Gastrocnemius medialis (tissue), 4 donors: ENCODE data around the gene ZNF329. TPM values are rescaled to one million over a fixed set of nuclear protein-coding genes. Genes with fewer than 3 reads are reported as not detected.

ENCODE experiments used
- ATAC-seq, 2 donors: fragments of 150-250 bp; one replicate each; pipeline ENCODE4 v1.9.1; 2016
- DNase-seq, 2 donors: peaks; one replicate each; pipeline ENCODE4 v3.0.0-alpha.2; 2019
- H3K27ac ChIP-seq, 4 donors: fragments of 200-600 bp; sonication (generic); 1 replicate in 1 of 4; 2 replicates in 3 of 4; pipeline ENCODE4 v1.5.1; 2016 to 2018; ENCODE audit warnings: mild to moderate bottlenecking in 2 of 4, moderate library complexity in 1 of 4
- H3K27me3 ChIP-seq, 3 donors: fragments of 200-600 bp; sonication (generic) in 2 of 3; 1 replicate in 1 of 3; 2 replicates in 2 of 3; pipeline versions ENCODE4 v1.5.1 to v1.6.0; 2016 to 2019; ENCODE audit warnings: mild to moderate bottlenecking in 1 of 3, moderate library complexity in 1 of 3
- H3K36me3 ChIP-seq, 2 donors: fragments of 200-600 bp; sonication (generic) in 1 of 2; one replicate each; pipeline ENCODE4 v1.5.1; 2017 to 2018
- H3K4me1 ChIP-seq, 2 donors: fragments of 200-600 bp; sonication (generic) in 1 of 2; one replicate each; pipeline ENCODE4 v1.5.1; 2016 to 2017; ENCODE audit warnings: mild to moderate bottlenecking in 2 of 2
- H3K4me3 ChIP-seq, 4 donors: fragments of 200-600 bp; sonication (generic) in 3 of 4; 1 replicate in 1 of 4; 2 replicates in 3 of 4; pipeline ENCODE4 v1.5.1; 2016 to 2019; ENCODE audit warnings: mild to moderate bottlenecking in 2 of 4
- H3K9me3 ChIP-seq, 3 donors: fragments of 200-600 bp; sonication (generic) in 2 of 3; 1 replicate in 1 of 3; 2 replicates in 2 of 3; pipeline ENCODE4 v1.5.1; 2016 to 2019
- POLR2A ChIP-seq, 2 donors: fragments of 450-650 bp; IDR thresholded peaks; one replicate each; pipeline ENCODE4 v1.6.1; 2017; ENCODE audit warnings: antibody characterized with exemption in 2 of 2, mild to moderate bottlenecking in 2 of 2, moderate library complexity in 2 of 2
- in situ Hi-C, 4 donors: fragments of 200-750 bp; cut with MboI; loops; one replicate each; pipeline versions ENCODE4 v1.15.0 to v1.8.0; 2017; ENCODE audit warnings: low sequenced_read_pairs in 4 of 4
- intact Hi-C: fragments of 100-400 bp; cut with DNase I; formaldehyde crosslinking; loops from one replicate; pipeline ENCODE4 v1.15.1; 2023; ENCODE audit warnings: low total_unique reads
- total RNA-seq, 4 donors: library from RNA; depleted of rRNA; stranded (reverse); fragments of >200 nt; gene quantifications; one replicate each; pipeline versions ENCODE4 v1.1.0 to v1.2.3, GENCODE V29; 2016
- TF ChIP-seq, protein P1 (sequence below), 5 experiments: fragments of 450-650 bp in 3 of 5; fragments of 200-600 bp in 2 of 5; sonication (generic) in 2 of 5; IDR thresholded peaks in 4 of 5; conservative IDR thresholded peaks in 1 of 5; 1 replicate in 4 of 5; 2 replicates in 1 of 5; pipeline ENCODE4 v1.5.1; 2016 to 2019; ENCODE audit warnings: antibody characterized with exemption in 5 of 5, mild to moderate bottlenecking in 3 of 5, moderate library complexity in 3 of 5

Gene ZNF329
- total RNA-seq, 4 donors from 2014 or later = 1.3 to 2.0 (median 1.7) TPM

DNA sequence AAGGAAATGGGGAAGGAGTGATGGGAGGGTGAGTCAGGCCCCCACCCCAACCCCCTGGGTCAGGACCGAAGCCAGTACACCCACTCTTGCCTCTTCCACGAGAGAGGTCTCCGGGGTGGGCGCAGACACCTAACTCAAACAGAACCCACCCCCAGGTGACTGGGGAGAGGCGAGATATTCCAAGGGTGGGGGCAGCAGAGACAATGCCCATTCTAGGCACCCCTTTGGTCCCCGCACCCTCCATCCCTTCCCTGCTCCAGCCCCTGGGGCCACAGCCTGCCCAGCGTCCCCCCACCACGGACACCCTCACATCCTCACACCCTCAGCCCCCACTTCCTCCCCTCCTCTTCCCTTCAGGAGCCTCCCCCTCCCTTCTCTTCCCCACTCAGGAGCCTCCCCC, 53.2 kb downstream of the ZNF329 start:
- Histone ChIP-seq H3K36me3 (no peaks in the 10 kb centered on the region), H3K27me3 (no peaks in the 10 kb centered on the region), H3K9me3 (peaks cover 0 to 6% (median 0%) of the 10 kb centered on the region in 3 donors), H3K4me1 (peaks cover 5 to 9% of the 10 kb centered on the region in 2 donors), H3K27ac (peak overlapping the region in 1 of 4 donors; percentile 83), H3K4me3 (peak overlapping the region; percentile 85 to 99 (median 98))
- DNase-seq (no peak), ATAC-seq (no peak)
- TF ChIP-seq POLR2A (IDR thresholded peaks at IDR 0.05) = no peak
- TF ChIP-seq, protein P1, sequence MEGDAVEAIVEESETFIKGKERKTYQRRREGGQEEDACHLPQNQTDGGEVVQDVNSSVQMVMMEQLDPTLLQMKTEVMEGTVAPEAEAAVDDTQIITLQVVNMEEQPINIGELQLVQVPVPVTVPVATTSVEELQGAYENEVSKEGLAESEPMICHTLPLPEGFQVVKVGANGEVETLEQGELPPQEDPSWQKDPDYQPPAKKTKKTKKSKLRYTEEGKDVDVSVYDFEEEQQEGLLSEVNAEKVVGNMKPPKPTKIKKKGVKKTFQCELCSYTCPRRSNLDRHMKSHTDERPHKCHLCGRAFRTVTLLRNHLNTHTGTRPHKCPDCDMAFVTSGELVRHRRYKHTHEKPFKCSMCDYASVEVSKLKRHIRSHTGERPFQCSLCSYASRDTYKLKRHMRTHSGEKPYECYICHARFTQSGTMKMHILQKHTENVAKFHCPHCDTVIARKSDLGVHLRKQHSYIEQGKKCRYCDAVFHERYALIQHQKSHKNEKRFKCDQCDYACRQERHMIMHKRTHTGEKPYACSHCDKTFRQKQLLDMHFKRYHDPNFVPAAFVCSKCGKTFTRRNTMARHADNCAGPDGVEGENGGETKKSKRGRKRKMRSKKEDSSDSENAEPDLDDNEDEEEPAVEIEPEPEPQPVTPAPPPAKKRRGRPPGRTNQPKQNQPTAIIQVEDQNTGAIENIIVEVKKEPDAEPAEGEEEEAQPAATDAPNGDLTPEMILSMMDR (IDR thresholded peaks at IDR 0.05 in 4 of 5, conservative IDR thresholded peaks at IDR 0.05 in 1 of 5) = no peak
- in situ Hi-C loops = no loop called here
- intact Hi-C loops = loop anchor here (5.0 kb wide), 1 partner anchor 1705 kb away; the partner anchor contains the start of gene ZNF582

DNA sequence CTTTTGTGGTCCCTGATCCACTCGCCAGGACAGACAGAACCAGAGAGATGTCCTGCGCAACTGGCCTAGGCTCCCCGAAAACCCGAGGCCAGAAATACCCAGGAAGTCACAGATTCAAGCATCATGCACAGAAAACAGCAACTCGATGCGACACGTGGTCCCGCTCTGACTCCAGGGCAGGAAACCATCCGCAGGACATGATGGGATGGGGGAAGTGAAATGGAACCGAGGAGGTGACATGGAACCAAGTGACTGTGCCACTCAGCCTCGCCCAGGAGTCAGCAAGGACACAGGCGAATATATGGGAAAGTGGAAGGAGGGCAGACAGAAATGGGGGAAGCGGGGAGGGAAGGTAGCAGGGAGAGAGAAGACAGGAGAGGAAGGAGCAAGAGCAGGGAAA, 53.7 kb downstream of the ZNF329 start:
- peaks cover 0 to 6% (median 0%) of the 10 kb centered on the region in 3 donors for H3K9me3 ChIP-seq
- intact Hi-C loops = loop anchor here (5.0 kb wide), 1 partner anchor 1705 kb away; the partner anchor contains the start of gene ZNF582

DNA sequence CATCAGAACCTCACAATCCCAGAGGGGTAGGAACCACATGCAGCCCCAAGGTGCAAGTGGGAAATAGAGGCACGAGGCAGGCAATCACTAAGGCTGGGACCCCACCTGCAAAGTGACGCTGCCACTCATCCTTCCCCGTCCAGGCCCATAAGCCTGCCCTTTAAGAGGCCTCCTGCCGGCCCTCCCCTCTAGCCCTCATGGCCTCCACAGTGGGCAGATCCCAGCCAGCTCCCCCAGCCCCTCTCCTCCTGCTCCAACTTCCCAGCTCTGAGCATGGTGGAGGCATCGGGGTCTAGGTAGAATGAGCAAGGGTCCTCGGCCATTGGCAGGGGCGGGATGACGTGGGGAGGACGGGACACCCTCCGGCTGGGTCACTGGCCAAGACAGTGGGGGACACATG, 55.3 kb downstream of the ZNF329 start:
- no peak overlapping the region for H3K4me3 ChIP-seq
- H3K4me1 ChIP-seq = peaks cover 5 to 9% of the 10 kb centered on the region in 2 donors
- TF ChIP-seq, protein P1 (IDR thresholded peaks at IDR 0.05 in 4 of 5, conservative IDR thresholded peaks at IDR 0.05 in 1 of 5) = no peak
- TF ChIP-seq POLR2A (IDR thresholded peaks at IDR 0.05) = no peak
- in situ Hi-C loops = no loop called here
- H3K27ac ChIP-seq = no peak overlapping the region
- DNase-seq = no peak
- H3K36me3 ChIP-seq = no peaks in the 10 kb centered on the region
- intact Hi-C loops = loop anchor here (5.0 kb wide), 1 partner anchor 1703 kb away; the partner anchor contains the start of gene ZNF582
- H3K9me3 ChIP-seq = peaks cover 0 to 6% (median 0%) of the 10 kb centered on the region in 3 donors
- ATAC-seq = no peak
- H3K27me3 ChIP-seq = no peaks in the 10 kb centered on the region

More for the DNA sequence above, 53.7 kb downstream of the ZNF329 start:
- Histone ChIP-seq H3K27me3 (no peaks in the 10 kb centered on the region), H3K4me1 (peaks cover 5 to 9% of the 10 kb centered on the region in 2 donors), H3K27ac (no peak overlapping the region), H3K4me3 (peak overlapping the region in 3 of 4 donors; percentile 85 to 98 (median 97)), H3K36me3 (no peaks in the 10 kb centered on the region)
- DNase-seq (no peak), ATAC-seq (no peak)
- in situ Hi-C loops = no loop called here
- TF ChIP-seq POLR2A (IDR thresholded peaks at IDR 0.05) = no peak
- TF ChIP-seq, protein P1 (IDR thresholded peaks at IDR 0.05 in 4 of 5, conservative IDR thresholded peaks at IDR 0.05 in 1 of 5) = no peak

DNA sequence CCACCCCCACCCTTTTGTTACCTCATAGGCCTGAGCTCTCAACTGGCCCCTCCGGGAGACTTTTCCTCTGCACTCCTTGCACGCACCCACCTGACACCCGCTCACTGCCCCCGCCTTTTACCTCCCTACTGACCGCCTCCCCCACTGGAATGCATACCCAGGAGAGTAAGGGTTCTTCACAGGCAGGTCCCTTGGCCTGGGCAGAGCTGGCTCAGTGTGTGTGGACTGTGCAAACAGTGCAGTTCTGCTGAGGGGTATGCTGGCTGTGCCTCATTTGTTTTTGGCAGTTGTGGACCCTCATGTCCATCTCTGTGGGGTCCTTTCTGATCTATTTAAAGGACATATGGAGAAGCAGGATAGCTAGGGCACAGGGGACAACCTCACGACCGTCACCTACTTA, 57.5 kb downstream of the ZNF329 start:
- TF ChIP-seq, protein P1 (IDR thresholded peaks at IDR 0.05 in 4 of 5, conservative IDR thresholded peaks at IDR 0.05 in 1 of 5) = no peak
- TF ChIP-seq POLR2A (IDR thresholded peaks at IDR 0.05) = no peak
- Histone ChIP-seq H3K27ac (no peak overlapping the region), H3K4me1 (peaks cover 5% of the 10 kb centered on the region in 2 donors), H3K9me3 (peaks cover 0 to 3% (median 0%) of the 10 kb centered on the region in 3 donors), H3K4me3 (no peak overlapping the region), H3K36me3 (no peaks in the 10 kb centered on the region), H3K27me3 (no peaks in the 10 kb centered on the region)
- ATAC-seq (no peak), DNase-seq (no peak)
- in situ Hi-C loops (no loop called here), intact Hi-C loops (no loop called here)
